Endothelial cell of umbilical vein (primary cell): ENCODE data around the gene CAPN14. TPM values are rescaled to one million over a fixed set of nuclear protein-coding genes. Genes with fewer than 3 reads are reported as not detected.

Source experiments
- BruUV-seq: library from RNA; stranded (reverse); fragments of 400-500 nt; replicated peaks from 2 replicates; lab custom pipeline; 2021; lab: Mats Ljungman, UMichigan
- CTCF ChIA-PET: fragments of 300-600, 350-600 bp; sonication (Branson Sonifier 250); formaldehyde crosslinking; loops from one replicate; lab custom pipeline; 2021; ENCODE audit warnings: antibody characterized with exemption, inconsistent platforms; lab: Charles Lee
- POLR2A ChIA-PET: fragments of 300-600, 350-600 bp; sonication (Branson Sonifier 250); formaldehyde crosslinking; loops from one replicate; lab custom pipeline; 2021; ENCODE audit warnings: antibody characterized with exemption, inconsistent platforms; lab: Charles Lee
- DNase-seq: peaks from one replicate; pipeline ENCODE4 v3.0.0-alpha.2; 2011; ENCODE audit warnings: low read depth, low spot score
- FAIRE-seq: peaks from 2 replicates; lab custom pipeline; 2011; peaks lifted over from hg19 to GRCh38; lab: Jason Lieb, UNC
- H2AFZ ChIP-seq: 2 replicates; pipeline ENCODE4 v1.6.0; 2012; ENCODE audit warnings: low read depth, low read length, control low read depth, inconsistent platforms
- H3K27ac ChIP-seq: 2 replicates; pipeline ENCODE4 v1.5.1; 2011; ENCODE audit warnings: low read depth, mild to moderate bottlenecking, control low read depth, low read length, moderate library complexity; ENCODE audit not compliant: insufficient read depth
- H3K27me3 ChIP-seq, 2 experiments: 2 replicates each; pipeline versions ENCODE4 v1.6.0 to v1.6.1; 2011; ENCODE audit warnings: low read length in 2 of 2, mixed read lengths in 1 of 2; ENCODE audit not compliant: control insufficient read depth in 2 of 2, insufficient read depth in 2 of 2
- H3K36me3 ChIP-seq, 2 experiments: 2 replicates in 1 of 2; 3 replicates in 1 of 2; pipeline ENCODE4 v1.5.1; 2011; ENCODE audit warnings: low read length in 2 of 2, mild to moderate bottlenecking in 1 of 2, moderate library complexity in 1 of 2; ENCODE audit not compliant: control insufficient read depth in 2 of 2, insufficient read depth in 2 of 2; ENCODE audit errors: extremely low read depth in 1 of 2
- H3K4me1 ChIP-seq: 3 replicates; pipeline ENCODE4 v1.5.1; 2011; ENCODE audit warnings: mild to moderate bottlenecking, low read length; ENCODE audit not compliant: control insufficient read depth, insufficient read depth; ENCODE audit errors: extremely low read depth
- H3K4me2 ChIP-seq: 2 replicates; pipeline ENCODE4 v1.6.1; 2011; ENCODE audit warnings: low read length, control low read depth, mixed read lengths; ENCODE audit not compliant: insufficient read depth
- H3K4me3 ChIP-seq, 3 experiments: fragments of 200-600 bp in 1 of 3; sonication (generic), shearing (Covaris generic) in 1 of 3; replicated peaks in 1 of 3; 2 replicates each; pipeline ENCODE4 v1.5.1; 2011 to 2016; ENCODE audit warnings: control low read depth in 3 of 3, low read length in 3 of 3, mild to moderate bottlenecking in 2 of 3, inconsistent platforms in 1 of 3, low read depth in 1 of 3, moderate library complexity in 1 of 3; ENCODE audit not compliant: insufficient read depth in 1 of 3
- H3K79me2 ChIP-seq: 2 replicates; pipeline ENCODE4 v1.6.0; 2012; ENCODE audit warnings: low read length, inconsistent platforms; ENCODE audit not compliant: control insufficient read depth, insufficient read depth
- H3K9ac ChIP-seq: replicated peaks from 2 replicates; pipeline ENCODE3; 2011; ENCODE audit warnings: low read length, control low read depth; ENCODE audit not compliant: insufficient read depth; ENCODE audit errors: extremely low read depth
- H3K9me1 ChIP-seq: replicated peaks from 3 replicates; pipeline ENCODE4 v1.6.0; 2011; ENCODE audit warnings: mild to moderate bottlenecking, low read length; ENCODE audit not compliant: control insufficient read depth, insufficient read depth; ENCODE audit errors: extremely low read depth
- H3K9me3 ChIP-seq: replicated peaks from 2 replicates; pipeline ENCODE4 v1.5.1; 2012; ENCODE audit warnings: low read length, inconsistent platforms; ENCODE audit not compliant: control insufficient read depth, insufficient read depth
- H4K20me1 ChIP-seq: replicated peaks from 2 replicates; pipeline ENCODE3; 2011; ENCODE audit warnings: mild to moderate bottlenecking, low read length; ENCODE audit not compliant: control insufficient read depth, insufficient read depth; ENCODE audit errors: extremely low read depth
- CTCF ChIP-seq, 2 donors: IDR thresholded peaks; 1 replicate in 1 of 2; 2 replicates in 1 of 2; pipeline ENCODE4 v1.5.1; 2011; ENCODE audit warnings: low read length in 2 of 2, mild to moderate bottlenecking in 2 of 2, moderate library complexity in 2 of 2, control low read depth in 1 of 2, inconsistent platforms in 1 of 2, low read depth in 1 of 2; ENCODE audit not compliant: insufficient read depth in 1 of 2; ENCODE audit errors: extremely low read depth in 1 of 2
- EZH2 ChIP-seq: IDR thresholded peaks from 2 replicates; pipeline ENCODE4 v1.6.1; 2012; ENCODE audit warnings: borderline replicate concordance, low read depth, mild to moderate bottlenecking, moderate library complexity, low read length, inconsistent platforms; ENCODE audit not compliant: severe bottlenecking
- FOS ChIP-seq: IDR thresholded peaks from 2 replicates; pipeline ENCODE4 v1.6.1; 2011; ENCODE audit warnings: mild to moderate bottlenecking, low read length, moderate library complexity, borderline replicate concordance; ENCODE audit not compliant: insufficient read depth
- GATA2 ChIP-seq: IDR thresholded peaks from 2 replicates; pipeline ENCODE4 v1.7.0; 2011; ENCODE audit warnings: low read depth, mild to moderate bottlenecking, moderate library complexity, mixed read lengths, low read length; ENCODE audit not compliant: insufficient read length, insufficient read depth
- JUN ChIP-seq: IDR thresholded peaks from 2 replicates; pipeline ENCODE4 v1.6.1; 2011; ENCODE audit warnings: borderline replicate concordance, low read depth; ENCODE audit not compliant: insufficient read length, insufficient read depth
- MYC ChIP-seq: IDR thresholded peaks from one replicate; pipeline ENCODE4 v1.6.1; 2011; ENCODE audit warnings: mild to moderate bottlenecking, low read depth, low read length
- POLR2A ChIP-seq: IDR thresholded peaks from 2 replicates; pipeline ENCODE4 v1.6.1; 2012; ENCODE audit warnings: low read depth, mild to moderate bottlenecking, control low read depth, low read length
- POLR2AphosphoS5 ChIP-seq: IDR thresholded peaks from 2 replicates; pipeline ENCODE4 v1.6.1; 2012; ENCODE audit warnings: low read depth, mild to moderate bottlenecking, control low read depth, low read length, moderate library complexity; ENCODE audit not compliant: insufficient read depth
- dilution Hi-C: fragments of 300-500 bp; cut with MboI; formaldehyde crosslinking; loops from one replicate; pipeline ENCODE4 v1.15.0; 2019; ENCODE audit warnings: low sequenced_read_pairs; ENCODE audit not compliant: extremely low pct_ligation_motif_present
- intact Hi-C: fragments of 100-400 bp; cut with micrococcal nuclease; formaldehyde crosslinking; loops from one replicate; pipeline ENCODE4 v1.10.0; 2022
- polyA plus RNA-seq, 4 experiments: library from polyadenylated mRNA; depleted of rRNA in 3 of 4; stranded (reverse) in 3 of 4; unstranded in 1 of 4; fragments of >200 nt; gene quantifications; 2 replicates each; pipeline versions ENCODE4 v1.2.1 to v1.2.3, GENCODE V29; 2011 to 2012; ENCODE audit warnings: missing spikeins in 1 of 4
- total RNA-seq: library from RNA; stranded (reverse); gene quantifications from 2 replicates; pipeline ENCODE4 v1.2.3, GENCODE V29; 2021
- TF ChIP-seq, protein P1 (sequence below): IDR thresholded peaks from 2 replicates; pipeline ENCODE4 v1.6.1; 2011; ENCODE audit not compliant: insufficient read depth, insufficient read length

Gene CAPN14
- total and polyA plus RNA-seq, 2 donors (not counting 3 experiments of a cell fraction or from before 2014, with no cell fraction given): 0.01 to 0.15 TPM

DNA sequence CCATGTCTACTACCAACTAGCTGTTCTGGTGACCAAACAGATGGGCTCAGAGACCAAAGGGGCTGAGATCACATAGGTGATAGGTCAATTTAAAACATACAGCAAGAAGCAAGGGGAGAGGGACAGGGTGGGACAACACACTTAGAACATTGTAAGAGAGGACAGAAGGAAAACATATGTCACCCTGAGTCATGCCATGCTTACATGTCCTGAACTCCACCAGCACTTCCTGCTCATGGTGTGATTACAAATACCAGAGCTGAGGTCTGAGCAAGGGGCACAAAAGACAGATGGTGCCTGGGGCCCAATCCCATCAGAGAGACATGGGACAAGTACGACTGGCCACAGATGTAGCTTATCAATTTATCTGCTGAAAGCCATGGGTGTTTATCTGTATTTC is 50.4 kb downstream of the CAPN14 start:
- Histone ChIP-seq H3K9me1 (no peaks in the 10 kb centered on the region), H3K9ac (no peak overlapping the region), H3K79me2 (no peaks in the 10 kb centered on the region), H3K9me3 (no peaks in the 10 kb centered on the region), H3K27ac (no peak overlapping the region), H3K4me2 (no peak overlapping the region), H3K4me1 (no peaks in the 10 kb centered on the region), H3K4me3 (no peak overlapping the region), H2AFZ (no peak overlapping the region), H4K20me1 (no peaks in the 10 kb centered on the region), H3K27me3 (no peaks in the 10 kb centered on the region), H3K36me3 (no peaks in the 10 kb centered on the region)
- dilution Hi-C loops: no loop called here
- no peak for DNase-seq
- FAIRE-seq: no peak
- ChIA-PET POLR2A (no interaction called here), CTCF (interaction anchor here (1.0 kb wide), 1 partner anchor 456 kb away, joined by 4 read pairs; no protein-coding TSS in a partner anchor)
- intact Hi-C loops: no loop called here
- TF ChIP-seq MYC (no peak), POLR2A (no peak), EZH2 (no peak), GATA2 (no peak), FOS (no peak), JUN (no peak), CTCF (IDR thresholded peaks at IDR 0.05; ENCODE audit: extremely low read depth in 1 of 2, insufficient read depth in 1 of 2, low read depth in 1 of 2, low read length in 2 of 2) (no peak), POLR2AphosphoS5 (no peak)
- TF ChIP-seq, protein P1, sequence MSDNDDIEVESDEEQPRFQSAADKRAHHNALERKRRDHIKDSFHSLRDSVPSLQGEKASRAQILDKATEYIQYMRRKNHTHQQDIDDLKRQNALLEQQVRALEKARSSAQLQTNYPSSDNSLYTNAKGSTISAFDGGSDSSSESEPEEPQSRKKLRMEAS: no peak
- BruUV-seq: no TSS peak
